GM18526 (cell line): ENCODE results near the gene NUBP2.
A peak's percentile ranks its signal among the peaks of the same experiment; 100 is the strongest.

Experiments used
- POLR2A ChIP-seq: IDR thresholded peaks from 3 replicates; pipeline ENCODE4 v1.6.1; 2011; ENCODE audit not compliant: insufficient read length; ENCODE audit errors: extremely low read depth

Gene NUBP2

DNA sequence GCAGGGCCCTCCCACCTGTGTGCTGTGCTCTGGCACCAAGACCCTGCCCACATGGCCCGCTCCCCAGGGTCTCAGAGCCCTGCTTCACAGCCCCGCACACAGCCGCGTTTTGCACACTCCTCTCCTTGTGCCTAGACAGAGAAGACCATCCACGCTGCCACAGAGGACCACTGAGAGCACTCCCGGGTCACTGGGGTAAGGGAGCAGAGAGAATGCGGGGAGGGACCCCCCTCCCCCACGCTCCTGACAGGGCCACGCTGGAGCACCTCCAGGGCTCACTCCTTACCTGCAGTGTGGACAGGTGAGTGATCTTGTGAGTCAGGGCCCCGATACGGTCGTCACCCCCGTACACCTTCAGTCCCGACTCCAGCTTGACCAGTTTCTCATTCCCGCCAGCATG, 36.9 kb downstream of the NUBP2 start:
- no peak for TF ChIP-seq POLR2A

DNA sequence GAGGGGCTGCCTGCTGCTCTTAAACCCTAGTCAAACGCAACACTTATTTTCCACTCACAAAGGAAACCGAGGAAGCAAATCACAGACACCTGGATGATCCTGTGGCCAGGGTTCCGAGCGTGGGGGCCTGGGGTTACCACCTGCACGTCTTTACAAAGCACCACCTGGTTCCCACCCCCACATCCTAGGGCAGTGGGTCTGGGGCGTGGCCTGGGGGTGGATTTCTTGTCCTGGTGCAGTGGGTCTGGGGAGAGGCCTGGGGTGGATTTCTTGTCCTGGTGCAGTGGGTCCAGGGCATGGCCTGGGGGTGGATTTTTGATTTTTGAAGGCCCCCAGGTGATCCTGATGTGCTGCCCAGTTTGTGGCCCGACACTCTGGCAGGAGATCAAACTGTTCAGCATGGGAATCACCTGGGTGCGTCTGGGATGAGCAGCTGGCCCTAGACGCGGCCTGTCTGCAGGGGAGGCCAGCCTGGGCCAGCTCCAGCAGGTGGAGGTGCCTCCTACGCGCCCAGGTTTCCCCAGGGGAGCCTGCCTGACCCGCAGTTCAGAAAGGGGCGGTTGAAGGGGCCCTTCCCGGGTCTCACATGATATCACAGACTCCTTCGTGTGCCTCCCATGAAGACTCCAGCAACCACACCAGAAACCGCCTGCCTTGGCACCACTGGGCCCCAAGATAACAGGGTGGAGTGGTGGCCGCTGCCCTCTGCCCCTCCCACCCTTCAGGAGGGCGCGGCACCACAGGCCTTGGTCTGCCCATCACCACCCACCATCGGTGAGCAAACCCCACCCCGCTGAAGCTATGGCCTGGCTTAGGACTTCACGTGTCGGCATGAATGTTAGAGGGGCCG, 37.6 kb downstream of the NUBP2 start:
- no peak for TF ChIP-seq POLR2A

- no peak for TF ChIP-seq POLR2A
Observed at GRCh38 chr16:1820946-1821290, 38.2 kb downstream of the NUBP2 start.

- TF ChIP-seq POLR2A = no peak
Observed at GRCh38 chr16:1821861-1822611, 39.3 kb downstream of the NUBP2 start.

- no peak for TF ChIP-seq POLR2A
Observed at GRCh38 chr16:1822801-1823200, 40.0 kb downstream of the NUBP2 start.

DNA sequence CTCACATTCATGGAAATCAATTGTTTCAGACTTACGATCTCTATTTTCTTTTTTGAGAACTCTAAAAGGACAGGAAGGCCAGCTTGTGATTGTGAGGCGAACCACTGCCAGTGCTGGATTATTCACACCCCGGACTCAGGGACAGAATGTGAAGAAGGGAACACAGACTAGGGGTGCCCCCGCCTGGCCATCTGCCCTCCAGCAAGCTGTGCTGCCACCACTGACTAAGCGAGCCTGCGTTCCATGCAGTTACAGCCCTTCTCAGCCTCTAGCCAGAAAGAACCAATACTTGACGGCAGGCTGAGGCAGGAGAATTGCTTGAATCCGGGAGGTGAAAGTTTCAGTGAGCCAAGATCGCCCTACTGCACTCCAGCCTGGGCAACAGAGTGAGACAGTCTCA, 41.1 kb downstream of the NUBP2 start:
- no peak for TF ChIP-seq POLR2A

- no peak for TF ChIP-seq POLR2A
Observed at GRCh38 chr16:1825381-1825863, 42.7 kb downstream of the NUBP2 start.

DNA sequence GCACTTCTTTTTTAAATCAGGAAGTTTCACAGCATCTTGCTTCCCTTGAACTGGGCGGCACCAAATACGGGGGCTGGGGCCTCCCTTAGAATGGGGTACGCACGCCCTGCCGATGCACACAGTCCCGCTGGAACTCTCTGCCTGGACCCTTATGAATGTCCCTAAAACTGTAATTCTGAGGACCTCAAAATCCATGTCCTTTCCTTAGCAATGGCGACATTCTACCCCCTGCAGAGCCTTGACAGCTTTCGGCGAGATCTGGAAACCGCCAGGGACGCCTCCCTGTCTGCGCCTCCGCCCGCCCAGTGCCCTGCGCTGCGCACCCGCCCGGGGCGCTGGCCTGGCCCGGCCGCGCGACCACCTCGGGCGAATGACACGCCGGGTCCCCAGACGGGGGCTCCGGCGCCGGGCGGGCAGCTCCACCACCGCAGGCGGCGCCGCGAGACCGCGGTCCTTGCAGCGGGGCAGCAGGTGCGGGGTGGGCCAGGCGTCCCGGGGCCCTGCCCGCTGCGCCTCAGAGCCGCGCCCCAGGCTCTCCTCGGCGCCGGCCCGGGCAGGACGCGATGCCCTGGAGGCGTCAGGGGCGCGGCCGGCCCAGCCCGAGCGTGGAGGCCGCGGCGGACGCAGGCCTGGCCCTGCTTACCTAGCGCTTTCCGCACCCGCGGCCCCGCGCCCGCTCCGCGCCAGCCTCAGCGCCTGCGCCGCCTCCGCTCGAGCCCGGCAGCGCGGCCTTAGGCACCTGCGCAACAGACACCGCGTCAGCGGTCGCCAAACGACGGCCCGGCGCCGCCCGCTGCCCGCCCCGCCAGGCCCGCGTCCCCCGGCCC, 43.3 kb downstream of the NUBP2 start:
- TF ChIP-seq POLR2A = peak; percentile 24

- TF ChIP-seq POLR2A = peak; percentile 61
Observed at GRCh38 chr16:1826691-1827573, 44.2 kb downstream of the NUBP2 start, which contains the start of the genes FAHD1 and HAGH. TSS of gene FAHD1 (plus strand) at chr16:1827206. CDS start at chr16:1827239, 33 bp downstream. TSS of gene HAGH (minus strand) at chr16:1826825. CDS start at chr16:1826787, 38 bp downstream.

- no peak for TF ChIP-seq POLR2A
Observed at GRCh38 chr16:1828645-1829410, 46.1 kb downstream of the NUBP2 start.

GRCh38 chr16:1830213-1830612, 47.5 kb downstream of the NUBP2 start:
- no peak for TF ChIP-seq POLR2A

- TF ChIP-seq POLR2A = no peak
Observed at GRCh38 chr16:1831186-1832075, 48.7 kb downstream of the NUBP2 start.
